Heart right ventricle (tissue), 16 donors: ENCODE measurements around the gene MYBPH. TPM values are rescaled to one million over a fixed set of nuclear protein-coding genes. Genes with fewer than 3 reads are reported as not detected.

Experiments used
- ATAC-seq, 8 donors: fragments of 200-7000 bp; cut with Tn5 transposase; one replicate each; pipeline ENCODE4 v1.9.1; 2020; ENCODE audit warnings: mild to moderate bottlenecking in 8 of 8, moderate library complexity in 8 of 8, moderate number of reproducible peaks in 1 of 8
- DNase-seq, 2 donors: peaks; one replicate each; pipeline ENCODE4 v3.0.0-alpha.2; 2020
- H3K27ac ChIP-seq, 10 donors: fragments of 200-600 bp; sonication (generic) in 2 of 10; one replicate each; pipeline versions ENCODE4 v1.5.0 to v1.8.0; 2020 to 2022; ENCODE audit warnings: mild to moderate bottlenecking in 3 of 10
- H3K27me3 ChIP-seq, 7 donors: fragments of 200-600 bp; one replicate each; pipeline ENCODE4 v1.8.0; 2021 to 2022; ENCODE audit warnings: mild to moderate bottlenecking in 2 of 7
- H3K36me3 ChIP-seq, 9 donors: fragments of 200-600 bp; sonication (generic) in 1 of 9; one replicate each; pipeline versions ENCODE4 v1.5.0 to v1.8.0; 2020 to 2022; ENCODE audit warnings: mild to moderate bottlenecking in 2 of 9
- H3K4me1 ChIP-seq, 9 donors: fragments of 200-600 bp; sonication (generic) in 1 of 9; one replicate each; pipeline versions ENCODE4 v1.5.0 to v1.8.0; 2020 to 2022; ENCODE audit warnings: mild to moderate bottlenecking in 4 of 9
- H3K4me3 ChIP-seq, 10 donors: fragments of 200-600 bp; sonication (generic) in 2 of 10; one replicate each; pipeline versions ENCODE4 v1.5.0 to v1.8.0; 2020 to 2022; ENCODE audit warnings: mild to moderate bottlenecking in 7 of 10, moderate library complexity in 2 of 10
- H3K9me3 ChIP-seq, 11 donors: fragments of 200-600 bp in 10 of 11; sonication (generic) in 2 of 11; one replicate each; pipeline versions ENCODE4 v1.5.0 to v1.8.0; 2013 to 2022; ENCODE audit warnings: mild to moderate bottlenecking in 2 of 11, control low read depth in 1 of 11, moderate library complexity in 1 of 11
- WGBS, 2 donors: extraction: QIAGEN DNeasy Blood & Tissue Kit; methylation state at CpG; one replicate each; pipeline ENCODE4 v1.1.7; 2013; ENCODE audit warnings: inconsistent platforms in 1 of 2; 5-methylcytosine and 5-hydroxymethylcytosine counted together
- intact Hi-C, 10 donors: fragments of 100-400 bp; cut with DNase I; formaldehyde crosslinking; loops; one replicate each; pipeline versions ENCODE4 v1.11.1 to v1.14.2; 2022
- polyA plus RNA-seq, 2 donors: library from polyadenylated mRNA; stranded (reverse); fragments of 200-250 nt; gene quantifications; one replicate each; pipeline ENCODE4 v1.2.3, GENCODE V29; 2013
- total RNA-seq, 10 donors: library from RNA; stranded (reverse); fragmentation: NEBNext Ultra II Directional in 3 of 10; extraction: Animal tissue kit (Norgen Biotek cat#: 25700) in 3 of 10; gene quantifications; one replicate each; pipeline versions ENCODE4 v1.2.1 to v1.2.4, GENCODE V29; 2021 to 2023
- TF ChIP-seq, protein P1 (sequence below), 9 donors: fragments of 200-600 bp; sonication (generic) in 2 of 9; IDR thresholded peaks; one replicate each; pipeline versions ENCODE4 v1.5.0 to v1.8.0; 2021 to 2022; ENCODE audit warnings: antibody characterized with exemption in 9 of 9, mild to moderate bottlenecking in 5 of 9, moderate library complexity in 1 of 9
- donor health status: Arrhythmogenic right ventricular cardiomyopathy.
- donor health status: ischemic (EF 13 %, LVEDD 7.1; RV severe dilation, severe dysfunction).
- donor health status: healthy with polysubstance abuse.
- donor health status: DM: no; HTN: yes; CAD: no.
- donor health status: DM: no; HTN: no; CAD: no.
- donor health status: ischemic (EF 25% LVEDD 6.9; RV normal size, moderate dysfunction).
- donor health status: ischemic (EF 25% LVEDD 5.7; RV mildly dilated, moderate dysfunction).
- donor health status: healthy.
- donor health status: DM: yes; HTN: yes; CAD: no.
- donor health status: Ischemic cardiomyopathy.
- donor health status: ischemic (EF 35%, LVEDD 5.7; RV mildly dilated, moderate dysfunction).
- donor health status: nonischemic (EF 11% LVEDD 7.7; RV severe dilation, severe dysfunction).
- donor health status: DM: yes; HTN: yes; CAD: no.
- donor health status: PGD.
- donor health status: ischemic (EF 29% LVEDD 5.4; RV normal size, mild dysfunction).
- donor health status: nonischemic (EF 23%, LVEDD 6.1; RV moderate dilation, normal function).

MYBPH gene
- total and polyA plus RNA-seq, 12 donors = not detected

DNA sequence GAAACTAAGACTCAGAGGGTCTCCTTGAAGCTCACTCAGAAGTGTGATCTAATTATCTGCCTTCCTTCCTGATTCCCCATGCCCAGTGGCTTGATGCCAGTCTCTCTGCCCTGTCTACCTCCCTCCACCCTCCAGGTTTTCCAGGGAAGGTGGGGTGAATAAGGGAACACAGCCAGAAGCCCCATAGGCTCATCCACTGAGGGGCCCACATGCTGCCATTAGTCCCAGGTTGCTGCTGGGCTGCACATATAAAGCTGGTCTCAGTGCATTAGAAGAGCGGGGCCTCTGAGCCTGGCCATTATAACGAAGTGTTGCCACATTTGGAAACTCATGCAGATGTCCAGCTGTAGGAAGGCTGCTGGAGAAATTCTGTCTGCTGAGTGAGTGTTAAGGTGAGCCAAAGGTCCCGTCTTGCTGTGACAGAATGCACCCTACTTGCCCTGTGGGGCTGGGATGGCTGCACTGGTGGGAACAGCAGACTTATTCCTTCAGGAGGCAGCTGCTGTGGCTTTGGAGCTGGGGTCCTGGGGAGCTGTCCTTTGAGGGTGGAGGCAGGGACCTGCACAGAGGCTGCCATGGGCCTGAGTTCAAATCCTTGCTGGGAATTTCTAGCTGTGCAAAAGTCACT, 45.2 kb downstream of the MYBPH start:
- intact Hi-C loops = no loop called here
- no peak overlapping the region for H3K4me3 ChIP-seq
- no peaks in the 10 kb centered on the region for H3K9me3 ChIP-seq
- whole genome bisulfite sequencing, 2 donors = 48 to 57% methylated on average over 3 of the region's 3 CpGs
- TF ChIP-seq, protein P1, sequence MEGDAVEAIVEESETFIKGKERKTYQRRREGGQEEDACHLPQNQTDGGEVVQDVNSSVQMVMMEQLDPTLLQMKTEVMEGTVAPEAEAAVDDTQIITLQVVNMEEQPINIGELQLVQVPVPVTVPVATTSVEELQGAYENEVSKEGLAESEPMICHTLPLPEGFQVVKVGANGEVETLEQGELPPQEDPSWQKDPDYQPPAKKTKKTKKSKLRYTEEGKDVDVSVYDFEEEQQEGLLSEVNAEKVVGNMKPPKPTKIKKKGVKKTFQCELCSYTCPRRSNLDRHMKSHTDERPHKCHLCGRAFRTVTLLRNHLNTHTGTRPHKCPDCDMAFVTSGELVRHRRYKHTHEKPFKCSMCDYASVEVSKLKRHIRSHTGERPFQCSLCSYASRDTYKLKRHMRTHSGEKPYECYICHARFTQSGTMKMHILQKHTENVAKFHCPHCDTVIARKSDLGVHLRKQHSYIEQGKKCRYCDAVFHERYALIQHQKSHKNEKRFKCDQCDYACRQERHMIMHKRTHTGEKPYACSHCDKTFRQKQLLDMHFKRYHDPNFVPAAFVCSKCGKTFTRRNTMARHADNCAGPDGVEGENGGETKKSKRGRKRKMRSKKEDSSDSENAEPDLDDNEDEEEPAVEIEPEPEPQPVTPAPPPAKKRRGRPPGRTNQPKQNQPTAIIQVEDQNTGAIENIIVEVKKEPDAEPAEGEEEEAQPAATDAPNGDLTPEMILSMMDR (IDR thresholded peaks at IDR 0.05) = no peak
- H3K27me3 ChIP-seq = peaks cover 0 to 57% (median 0%) of the 10 kb centered on the region in 7 donors
- H3K36me3 ChIP-seq = no peaks in the 10 kb centered on the region
- peak in 6 of 8 donors; percentile 14 to 59 (median 31) for ATAC-seq
- DNase-seq = no peak
- H3K27ac ChIP-seq = peak overlapping the region; percentile 14 to 91 (median 81)
- peaks cover 23 to 66% (median 52%) of the 10 kb centered on the region in 9 donors for H3K4me1 ChIP-seq

DNA sequence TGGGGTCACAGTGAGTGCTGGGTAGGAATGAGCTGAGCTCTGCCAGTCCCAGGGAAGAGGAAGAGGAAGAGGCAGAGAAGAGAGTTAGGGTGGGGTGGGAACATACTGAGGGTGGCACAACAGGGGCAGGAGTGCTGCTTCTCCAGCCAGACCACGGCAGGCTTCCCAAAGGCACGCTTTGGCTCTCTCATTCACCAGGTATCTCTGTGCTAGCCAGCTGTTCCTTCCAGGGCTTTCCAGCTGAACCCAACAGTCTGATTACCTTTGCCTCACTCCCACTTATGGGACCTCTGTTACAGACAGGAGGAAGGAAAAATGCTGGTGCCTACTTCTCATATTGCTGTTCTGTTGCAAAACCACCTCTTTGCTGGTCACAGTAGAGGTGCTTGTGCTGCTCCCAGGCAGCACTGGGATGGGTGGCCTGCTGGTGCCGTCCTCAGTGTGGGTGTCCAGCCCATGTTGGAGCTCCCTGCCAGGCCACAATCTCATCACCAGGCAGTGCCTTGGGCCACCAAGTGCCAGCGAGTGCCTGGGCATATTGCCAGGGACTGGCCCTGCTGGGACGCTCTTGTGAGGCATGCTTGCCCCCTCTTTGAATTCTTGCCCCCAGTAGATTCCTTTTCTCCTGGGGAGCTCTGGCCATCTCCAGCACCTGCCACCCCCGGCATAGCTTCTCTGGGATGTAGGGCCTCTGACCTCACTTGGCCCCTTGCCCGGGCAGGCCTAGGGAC, 46.0 kb downstream of the MYBPH start:
- no peaks in the 10 kb centered on the region for H3K9me3 ChIP-seq
- 33 to 40% methylated on average over 7 of the region's 7 CpGs for WGBS, 2 donors
- H3K27me3 ChIP-seq = peaks cover 0 to 59% (median 5%) of the 10 kb centered on the region in 7 donors
- ATAC-seq (peak; percentile 34 to 81 (median 76)), DNase-seq (peak; percentile 71 to 78)
- intact Hi-C loops = loop anchor here in 5 of 10 donors (5.0 kb wide), 2 partner anchors 38 to 92 kb away; no protein-coding TSS in a partner anchor
- peak overlapping the region in 3 of 10 donors; percentile 7 to 50 (median 50) for H3K4me3 ChIP-seq
- H3K36me3 ChIP-seq = no peaks in the 10 kb centered on the region
- TF ChIP-seq, protein P1 (IDR thresholded peaks at IDR 0.05) = no peak
- peak overlapping the region; percentile 36 to 91 (median 81) for H3K27ac ChIP-seq
- H3K4me1 ChIP-seq = peaks cover 23 to 70% (median 52%) of the 10 kb centered on the region in 9 donors

DNA sequence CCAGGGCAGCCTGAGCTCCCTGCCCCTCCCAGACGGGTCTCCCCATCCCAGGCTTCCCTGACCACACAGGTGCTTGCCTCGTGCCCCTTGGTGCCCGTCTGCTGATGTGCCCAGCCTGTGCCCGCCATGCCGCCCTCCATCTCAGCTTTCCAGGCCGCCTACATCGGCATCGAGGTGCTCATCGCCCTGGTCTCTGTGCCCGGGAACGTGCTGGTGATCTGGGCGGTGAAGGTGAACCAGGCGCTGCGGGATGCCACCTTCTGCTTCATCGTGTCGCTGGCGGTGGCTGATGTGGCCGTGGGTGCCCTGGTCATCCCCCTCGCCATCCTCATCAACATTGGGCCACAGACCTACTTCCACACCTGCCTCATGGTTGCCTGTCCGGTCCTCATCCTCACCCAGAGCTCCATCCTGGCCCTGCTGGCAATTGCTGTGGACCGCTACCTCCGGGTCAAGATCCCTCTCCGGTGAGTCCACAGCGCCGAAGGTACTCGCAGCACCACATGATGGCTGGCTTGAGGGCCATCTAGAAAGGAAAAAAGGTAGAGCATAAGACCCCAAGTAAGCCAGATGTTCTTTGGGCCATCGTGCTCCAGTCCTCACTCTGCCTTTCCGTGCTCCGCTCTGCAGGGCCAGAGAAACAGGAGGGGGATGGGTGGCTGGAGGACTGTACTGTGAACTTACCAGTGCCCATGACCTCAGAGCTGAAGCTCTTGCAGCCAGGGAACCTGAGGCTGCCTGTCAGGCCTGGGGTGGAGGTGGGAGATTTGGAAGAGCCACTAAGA, 46.7 kb downstream of the MYBPH start:
- peaks cover 0 to 67% (median 12%) of the 10 kb centered on the region in 7 donors for H3K27me3 ChIP-seq
- intact Hi-C loops = loop anchor here in 5 of 10 donors (5.0 kb wide), 2 partner anchors 38 to 92 kb away; no protein-coding TSS in a partner anchor
- TF ChIP-seq, protein P1 (IDR thresholded peaks at IDR 0.05) = no peak
- H3K9me3 ChIP-seq = no peaks in the 10 kb centered on the region
- H3K36me3 ChIP-seq = no peaks in the 10 kb centered on the region
- 78 to 89% methylated on average over 28 to 29 of the region's 29 CpGs for WGBS, 2 donors
- H3K4me3 ChIP-seq = peak overlapping the region in 8 of 10 donors; percentile 29 to 58 (median 50)
- peak in 4 of 8 donors; percentile 1 to 46 (median 23) for ATAC-seq
- H3K4me1 ChIP-seq = peaks cover 23 to 70% (median 49%) of the 10 kb centered on the region in 9 donors
- H3K27ac ChIP-seq = peak overlapping the region in 9 of 10 donors; percentile 58 to 91 (median 81)
- no peak for DNase-seq

DNA sequence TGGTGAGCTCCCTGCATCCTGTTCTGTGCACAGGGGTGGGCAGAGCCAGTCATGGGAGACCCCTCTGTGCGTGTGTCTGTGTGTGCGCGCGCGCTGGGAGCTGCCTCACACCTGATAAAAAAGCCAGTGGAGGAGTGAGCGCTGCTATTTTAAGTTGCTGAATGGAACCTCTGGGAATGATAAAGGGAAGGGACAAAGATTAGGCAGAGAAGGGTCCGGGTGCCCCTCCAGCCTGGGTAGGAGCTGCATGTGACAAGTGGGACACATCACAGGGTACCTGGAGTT, 47.3 kb downstream of the MYBPH start:
- no peaks in the 10 kb centered on the region for H3K36me3 ChIP-seq
- peaks cover 23 to 70% (median 49%) of the 10 kb centered on the region in 9 donors for H3K4me1 ChIP-seq
- no peak for DNase-seq
- H3K27ac ChIP-seq = peak overlapping the region; percentile 58 to 91 (median 81)
- ATAC-seq = peak in 5 of 8 donors; percentile 26 to 54 (median 35)
- TF ChIP-seq, protein P1 (IDR thresholded peaks at IDR 0.05) = no peak
- intact Hi-C loops = loop anchor here in 5 of 10 donors (5.0 kb wide), 2 partner anchors 39 to 91 kb away; no protein-coding TSS in a partner anchor
- H3K4me3 ChIP-seq = peak overlapping the region in 9 of 10 donors; percentile 29 to 58 (median 49)
- 15 to 16% methylated on average over 7 of the region's 7 CpGs for WGBS, 2 donors
- H3K27me3 ChIP-seq = peaks cover 0 to 68% (median 17%) of the 10 kb centered on the region in 7 donors
- H3K9me3 ChIP-seq = no peaks in the 10 kb centered on the region
